PC-3 (cell line): Measurements from ENCODE around the gene INCA1.

ENCODE experiments used
- EZH2 ChIP-seq: fragments of 300-600 bp; sonication (generic); IDR thresholded peaks from one replicate; pipeline ENCODE4 v1.6.1; 2017; ENCODE audit warnings: antibody characterized with exemption, mild to moderate bottlenecking, low read length; ENCODE audit not compliant: unreplicated experiment
- TF ChIP-seq, protein P1 (sequence below): fragments of 300-600 bp; sonication (generic); conservative IDR thresholded peaks from 2 replicates; pipeline ENCODE4 v1.5.1; 2017; ENCODE audit warnings: antibody characterized with exemption, low read depth, mild to moderate bottlenecking, low read length

DNA sequence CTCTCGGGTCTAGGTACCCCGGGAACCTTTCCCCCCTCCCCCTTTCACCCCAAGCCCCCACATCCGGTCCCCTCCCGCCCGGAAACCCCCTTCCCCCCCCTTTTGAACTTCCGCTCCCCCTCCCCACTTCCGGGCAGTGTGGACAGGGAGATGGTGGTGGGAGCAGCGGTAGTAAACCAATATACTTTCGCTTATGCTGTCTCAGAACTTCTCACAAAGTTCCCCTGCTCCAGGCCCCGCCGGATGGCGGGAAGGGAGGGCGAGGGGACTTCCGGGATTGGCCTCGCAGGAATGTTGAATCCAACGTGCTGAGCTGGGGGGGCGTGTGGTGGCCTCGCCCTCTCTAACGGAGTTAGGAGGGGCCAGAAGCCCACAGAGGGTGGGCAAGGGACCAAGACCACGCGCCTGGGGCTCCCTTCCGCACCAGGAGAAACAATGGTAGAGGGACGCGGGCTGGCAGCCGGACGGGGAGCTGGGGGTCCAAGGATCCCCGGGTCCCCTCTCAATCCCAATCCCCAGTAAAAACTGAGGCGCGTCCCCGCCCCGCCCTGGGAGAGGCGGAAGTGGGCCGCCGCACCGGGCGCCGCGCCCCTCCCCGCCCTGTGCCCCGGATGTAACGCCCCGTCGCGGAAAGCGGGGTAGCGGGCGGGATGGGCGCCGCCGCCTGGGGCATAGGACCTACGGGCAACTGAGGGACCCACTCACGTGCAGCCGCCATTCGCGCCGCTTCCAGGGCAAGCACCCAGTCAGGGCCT is 49.7 kb downstream of the INCA1 start:
- TF ChIP-seq, protein P1, sequence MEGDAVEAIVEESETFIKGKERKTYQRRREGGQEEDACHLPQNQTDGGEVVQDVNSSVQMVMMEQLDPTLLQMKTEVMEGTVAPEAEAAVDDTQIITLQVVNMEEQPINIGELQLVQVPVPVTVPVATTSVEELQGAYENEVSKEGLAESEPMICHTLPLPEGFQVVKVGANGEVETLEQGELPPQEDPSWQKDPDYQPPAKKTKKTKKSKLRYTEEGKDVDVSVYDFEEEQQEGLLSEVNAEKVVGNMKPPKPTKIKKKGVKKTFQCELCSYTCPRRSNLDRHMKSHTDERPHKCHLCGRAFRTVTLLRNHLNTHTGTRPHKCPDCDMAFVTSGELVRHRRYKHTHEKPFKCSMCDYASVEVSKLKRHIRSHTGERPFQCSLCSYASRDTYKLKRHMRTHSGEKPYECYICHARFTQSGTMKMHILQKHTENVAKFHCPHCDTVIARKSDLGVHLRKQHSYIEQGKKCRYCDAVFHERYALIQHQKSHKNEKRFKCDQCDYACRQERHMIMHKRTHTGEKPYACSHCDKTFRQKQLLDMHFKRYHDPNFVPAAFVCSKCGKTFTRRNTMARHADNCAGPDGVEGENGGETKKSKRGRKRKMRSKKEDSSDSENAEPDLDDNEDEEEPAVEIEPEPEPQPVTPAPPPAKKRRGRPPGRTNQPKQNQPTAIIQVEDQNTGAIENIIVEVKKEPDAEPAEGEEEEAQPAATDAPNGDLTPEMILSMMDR: no peak
- no peak for TF ChIP-seq EZH2
